IPS-NIHi11 (cell line): ENCODE results near the gene ZNF44.
"Not testable (repeated sequence)": the region's sequence is repeated elsewhere in the genome, so short reads cannot be mapped to it uniquely, and the experiment has no call there.

Experiments used
- DNase-seq: peaks from one replicate; pipeline ENCODE4 v3.0.0; 2012; ENCODE audit warnings: mixed read lengths, low spot score

ZNF44 gene

GRCh38 chr19:12294249-12295158 is at the start of gene ZNF44:
TSS of gene ZNF44 (minus strand) at chr19:12294883. CDS start at chr19:12294694, 189 bp downstream.
- DNase-seq, result peak; percentile 96

GRCh38 chr19:12333162-12334159 is 38.8 kb upstream of the ZNF44 start, which contains the start of gene ZNF563:
TSS of gene ZNF563 (minus strand) at chr19:12333633. CDS start at chr19:12333482, 151 bp downstream.
- peak; percentile 96 for DNase-seq

GRCh38 chr19:12331211-12331941 is 36.7 kb upstream of the ZNF44 start:
- peak; percentile 6 for DNase-seq

GRCh38 chr19:12330340-12330739 is 35.7 kb upstream of the ZNF44 start:
- DNase-seq, result no peak

DNA sequence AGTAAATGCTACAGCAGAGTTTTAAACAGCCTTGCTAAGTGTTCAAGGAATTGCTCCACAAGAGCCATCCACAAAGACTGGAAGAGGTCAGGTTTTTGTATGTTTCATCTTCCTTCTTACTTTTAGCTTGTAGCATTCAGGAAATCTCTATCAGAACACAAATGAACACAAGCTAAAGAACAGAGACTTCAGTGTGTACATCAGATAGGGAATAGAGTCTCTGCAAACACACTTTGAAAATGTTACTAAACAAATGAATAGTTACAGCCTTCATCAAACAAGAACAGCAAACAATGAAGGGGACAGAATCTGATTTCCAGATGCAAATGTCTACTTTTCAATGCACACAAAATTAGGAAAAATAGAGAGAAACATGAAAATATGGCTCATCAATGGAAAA is 31.0 kb upstream of the ZNF44 start:
- DNase-seq, result no peak

DNA sequence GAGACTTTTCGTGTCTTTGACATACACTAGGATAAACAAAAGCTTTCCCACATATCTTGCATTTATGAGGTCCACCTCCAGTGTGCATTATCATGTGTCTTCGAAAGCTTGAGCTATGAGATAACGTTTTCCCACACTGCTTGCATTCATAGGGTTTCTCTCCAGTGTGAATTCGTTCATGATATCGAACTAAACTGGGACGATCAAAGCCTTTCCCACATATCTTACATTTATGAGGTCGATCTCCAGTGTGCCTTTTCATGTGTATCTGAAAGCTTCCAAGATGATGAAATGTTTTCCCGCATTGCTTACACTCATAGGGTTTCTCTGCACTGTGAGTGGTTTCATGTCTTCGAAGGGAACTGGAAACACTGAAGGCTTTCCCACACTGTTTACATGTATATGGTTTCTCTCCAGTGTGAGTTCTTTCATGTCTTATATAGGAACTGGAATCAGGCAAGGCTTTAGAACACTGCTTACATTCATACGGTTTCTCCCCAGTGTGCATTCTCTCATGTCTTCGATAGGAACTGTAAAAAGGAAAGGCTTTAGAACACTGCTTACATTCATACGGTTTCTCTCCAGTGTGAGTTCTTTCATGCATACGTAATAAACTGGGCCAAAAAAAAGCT is 24.2 kb upstream of the ZNF44 start:
- no peak for DNase-seq

DNA sequence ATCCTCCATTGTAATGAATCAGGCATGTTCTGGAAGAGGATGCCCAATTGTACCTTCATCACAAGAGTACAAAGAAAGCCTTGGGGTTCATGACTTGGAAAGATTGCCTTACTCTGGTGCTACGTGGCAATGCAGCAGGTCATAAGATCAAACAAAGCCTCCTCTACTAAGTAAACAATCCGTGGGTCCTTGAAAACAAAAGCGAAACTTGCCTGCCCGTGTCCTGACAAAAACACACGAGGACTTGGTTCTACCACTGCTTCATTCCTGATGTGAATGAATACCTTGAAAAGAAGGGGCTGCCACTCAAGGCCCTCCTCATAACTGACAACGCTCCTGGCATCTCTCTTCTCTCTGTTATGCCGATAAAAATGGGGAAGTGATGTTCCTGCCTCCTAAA is 19.9 kb upstream of the ZNF44 start:
- DNase-seq, result no peak

- DNase-seq, result not testable (repeated sequence)
Observed at GRCh38 chr19:12308891-12309290, 14.2 kb upstream of the ZNF44 start.

- DNase-seq, result no peak
Observed at GRCh38 chr19:12295191-12295590, 508 bp upstream of the ZNF44 start.

GRCh38 chr19:12293777-12294248 is 870 bp downstream of the ZNF44 start:
- peak; percentile 61 for DNase-seq

DNA sequence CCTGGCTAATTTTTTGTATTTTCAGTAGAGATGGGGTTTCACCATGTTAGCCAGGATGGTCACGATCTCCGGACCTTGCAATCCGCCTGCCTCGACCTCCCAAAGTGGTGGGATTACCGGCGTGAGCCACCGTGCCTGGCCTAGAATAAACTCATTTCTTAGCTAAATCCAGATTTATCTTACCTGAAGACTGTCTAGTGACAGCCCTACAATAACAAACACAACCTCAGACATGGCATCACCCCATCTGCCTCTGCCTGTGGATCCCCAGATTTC is 5.0 kb downstream of the ZNF44 start:
- DNase-seq, result no peak

- no peak for DNase-seq
Observed at GRCh38 chr19:12287958-12288500, 6.7 kb downstream of the ZNF44 start.

- DNase-seq, result no peak
Observed at GRCh38 chr19:12284631-12285030, 10.1 kb downstream of the ZNF44 start.

- no peak for DNase-seq
Observed at GRCh38 chr19:12284226-12284625, 10.5 kb downstream of the ZNF44 start.

- DNase-seq, result no peak
Observed at GRCh38 chr19:12278713-12279112, 16.0 kb downstream of the ZNF44 start.

DNA sequence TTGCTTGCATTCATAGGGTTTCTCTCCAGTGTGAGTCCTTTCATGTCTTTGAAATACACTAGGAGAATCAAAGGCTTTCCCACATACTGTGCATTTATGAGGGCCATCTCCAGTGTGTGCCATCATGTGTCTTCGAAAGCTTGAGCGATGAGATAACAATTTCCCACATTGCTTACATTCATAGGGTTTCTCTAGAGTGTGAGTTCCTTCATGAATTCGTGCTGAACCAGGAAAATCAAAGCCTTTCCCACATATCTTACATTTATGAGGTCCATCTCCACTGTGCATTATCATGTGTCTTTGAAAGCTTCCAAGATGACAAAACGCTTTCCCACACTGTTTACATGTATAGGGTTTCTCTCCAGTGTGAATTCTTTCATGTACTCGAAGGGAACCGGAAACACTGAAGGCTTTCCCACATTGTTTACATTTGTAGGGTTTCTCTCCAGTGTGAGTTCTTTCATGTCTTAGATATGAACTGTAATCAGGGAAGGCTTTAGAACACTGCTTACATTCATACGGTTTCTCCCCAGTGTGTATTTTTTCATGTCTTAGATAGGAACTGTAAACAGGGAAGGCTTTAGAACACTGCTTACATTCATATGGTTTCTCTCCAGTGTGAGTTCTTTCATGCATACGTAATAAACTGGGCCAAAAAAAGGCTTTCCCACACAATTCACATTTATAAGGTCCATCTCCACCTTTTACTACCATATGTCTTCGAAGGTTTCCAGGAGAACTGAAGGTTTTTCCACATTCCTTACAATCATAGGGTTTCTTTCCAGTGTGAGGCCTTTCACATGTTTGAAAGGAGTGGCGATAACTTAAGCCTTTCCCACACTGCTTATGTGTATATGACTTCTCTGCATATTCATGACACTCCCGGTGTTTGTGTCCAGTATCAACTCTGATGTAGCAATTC is 21.4 kb downstream of the ZNF44 start:
- DNase-seq, result no peak

DNA sequence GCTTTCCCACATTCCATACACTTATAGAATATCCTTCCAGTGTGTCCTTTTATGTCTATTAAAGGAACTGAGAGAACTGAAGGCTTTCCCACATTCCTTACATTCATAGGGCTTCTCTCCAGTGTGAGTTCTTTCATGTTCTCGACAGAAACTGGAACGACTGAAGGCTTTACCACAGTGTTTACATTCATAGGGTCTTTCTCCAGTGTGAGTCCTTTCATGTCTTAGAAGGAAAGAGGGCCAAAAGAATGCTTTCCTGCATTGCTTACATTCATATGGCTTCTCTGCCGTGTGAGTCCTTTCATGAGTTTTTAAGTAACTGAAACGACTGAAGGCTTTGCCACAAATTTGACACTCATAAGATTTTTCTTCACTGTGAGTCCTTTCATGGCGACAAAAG is 22.3 kb downstream of the ZNF44 start:
- DNase-seq, result no peak

GRCh38 chr19:12270854-12271253 is 23.8 kb downstream of the ZNF44 start:
- DNase-seq, result no peak

DNA sequence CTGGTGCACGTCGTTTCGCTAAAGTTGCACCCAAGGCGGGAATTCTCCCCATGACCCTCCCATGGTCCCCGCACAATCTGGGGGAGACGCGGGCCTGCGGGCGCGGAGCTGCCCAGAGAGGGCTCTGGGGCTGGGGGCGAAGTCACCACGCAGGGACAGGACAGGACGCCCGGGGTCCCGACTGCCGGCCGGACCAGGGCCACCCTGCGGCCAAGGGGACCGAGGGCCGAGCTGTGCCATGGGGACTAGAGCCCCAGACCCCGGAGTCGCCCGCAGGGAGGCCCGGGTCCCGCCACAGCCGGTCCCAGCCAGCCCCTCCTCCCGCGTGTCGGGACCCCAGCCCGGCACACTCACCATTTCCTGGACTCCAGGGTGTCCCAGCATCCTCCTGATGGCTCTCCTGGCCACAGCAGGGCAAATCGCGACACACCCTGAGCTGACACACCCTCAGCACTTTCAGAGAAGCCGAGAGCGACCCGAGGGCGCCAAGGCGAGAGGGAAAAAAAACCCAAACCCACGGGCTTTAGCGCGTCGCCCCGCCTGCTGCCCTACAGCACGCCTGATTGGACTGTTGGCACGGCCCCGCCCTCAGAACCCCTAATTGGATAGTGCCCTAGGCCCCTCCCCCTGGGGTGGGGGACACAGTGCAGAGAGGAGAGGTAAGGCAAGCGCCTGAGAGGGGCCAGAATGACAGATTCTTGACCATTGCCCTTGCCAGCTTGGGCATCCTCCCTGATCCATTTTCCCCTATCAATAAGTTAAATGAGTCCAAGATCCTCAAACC is 28.6 kb downstream of the ZNF44 start:
- peak; percentile 6 for DNase-seq
